GM18520 (cell line): Measurements from ENCODE around the gene GALM.
A peak's percentile ranks its signal among the peaks of the same experiment; 100 is the strongest.
"Not testable (repeated sequence)": the region's sequence is repeated elsewhere in the genome, so short reads cannot be mapped to it uniquely, and the experiment has no call there.

Experiments used
- ATAC-seq: cut with Tn5 transposase; IDR thresholded peaks from one replicate; pipeline ENCODE4 v1.9.1; 2021; ENCODE audit not compliant: unreplicated experiment

GALM gene

GRCh38 chr2:38665854-38666555 lies at the start of gene GALM:
TSS of gene GALM (plus strand) at chr2:38666114. CDS start at chr2:38666162, 48 bp downstream.
- no peak for ATAC-seq

GRCh38 chr2:38617301-38617700 lies 48.6 kb upstream of the GALM start:
- no peak for ATAC-seq

GRCh38 chr2:38619458-38620164 lies 46.3 kb upstream of the GALM start:
- no peak for ATAC-seq

- no peak for ATAC-seq
Observed at GRCh38 chr2:38620282-38620977, 45.5 kb upstream of the GALM start.

- no peak for ATAC-seq
Observed at GRCh38 chr2:38621018-38621417, 44.9 kb upstream of the GALM start.

- no peak for ATAC-seq
Observed at GRCh38 chr2:38622210-38622609, 43.7 kb upstream of the GALM start.

GRCh38 chr2:38626326-38627035 lies 39.4 kb upstream of the GALM start:
- no peak for ATAC-seq

- no peak for ATAC-seq
Observed at GRCh38 chr2:38627391-38627790, 38.5 kb upstream of the GALM start.

GRCh38 chr2:38629684-38630083 lies 36.2 kb upstream of the GALM start:
- ATAC-seq: no peak

GRCh38 chr2:38631976-38632375 lies 33.9 kb upstream of the GALM start:
- no peak for ATAC-seq

GRCh38 chr2:38632980-38633379 lies 32.9 kb upstream of the GALM start:
- no peak for ATAC-seq

GRCh38 chr2:38633895-38634294 lies 32.0 kb upstream of the GALM start:
- no peak for ATAC-seq

GRCh38 chr2:38634684-38635083 lies 31.2 kb upstream of the GALM start:
- ATAC-seq: peak; percentile 92

- ATAC-seq: no peak
Observed at GRCh38 chr2:38635139-38635538, 30.8 kb upstream of the GALM start.

- no peak for ATAC-seq
Observed at GRCh38 chr2:38636069-38636468, 29.8 kb upstream of the GALM start.

- ATAC-seq: not testable (repeated sequence)
Observed at GRCh38 chr2:38642373-38643017, 23.4 kb upstream of the GALM start.

GRCh38 chr2:38643021-38643671 lies 22.8 kb upstream of the GALM start:
- no peak for ATAC-seq

GRCh38 chr2:38643683-38644511 lies 22.0 kb upstream of the GALM start:
- not testable (repeated sequence) for ATAC-seq

- no peak for ATAC-seq
Observed at GRCh38 chr2:38648107-38648761, 17.7 kb upstream of the GALM start.
